ENCODE data around the gene SNX9. TPM values are rescaled to one million over a fixed set of nuclear protein-coding genes. Genes with fewer than 3 reads are reported as not detected.

Gene SNX9
- total RNA-seq, 1 experiment from 2014 or later, result 27.4 TPM

DNA sequence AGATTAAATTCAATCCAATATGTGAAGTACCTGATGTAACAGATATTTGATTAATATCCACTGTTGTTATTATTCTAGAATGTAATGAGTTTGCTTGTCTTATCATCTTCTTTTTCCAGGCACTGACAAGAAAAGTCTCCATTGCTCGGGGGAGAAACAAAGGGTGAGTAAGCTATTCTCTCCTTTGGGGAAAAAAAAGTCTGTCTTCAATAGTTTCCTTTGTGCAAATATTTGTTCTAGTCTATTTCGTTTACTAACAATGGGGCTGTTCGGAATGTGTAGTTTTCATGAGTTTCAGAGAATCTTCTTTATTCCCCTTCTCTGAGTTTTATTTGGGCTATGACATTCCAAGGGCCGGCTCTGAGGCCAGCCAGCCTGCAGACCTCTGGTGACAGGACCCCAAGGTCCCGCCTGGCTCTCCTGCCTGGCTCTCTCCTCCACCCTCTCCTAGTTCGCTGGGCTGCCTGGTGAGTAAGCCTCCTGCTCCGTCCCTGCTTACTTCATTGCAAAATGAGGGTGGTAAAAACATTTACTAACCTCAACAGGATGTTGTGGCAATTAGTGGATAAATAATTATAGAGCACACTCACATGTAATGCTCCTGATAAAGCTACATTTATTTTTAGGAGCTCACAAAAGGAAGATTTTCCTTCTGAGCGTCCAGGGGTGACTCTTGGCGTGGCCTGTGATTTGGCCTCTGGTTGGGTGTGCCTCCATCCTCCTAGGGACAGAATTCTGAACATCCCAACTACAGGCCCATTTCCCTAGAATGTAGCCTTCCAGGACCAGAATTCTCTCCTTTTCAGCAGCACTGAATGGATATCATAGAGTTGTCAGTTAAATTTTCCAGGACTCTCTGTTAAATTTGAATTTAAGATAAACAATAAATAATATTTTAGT, 43.1 kb upstream of the SNX9 start:
- Mint-ChIP-seq H3K9me3 (ENCODE audit: unreplicated experiment) (no peaks in the 10 kb centered on the region), H3K27me3 (ENCODE audit: insufficient read depth, unreplicated experiment) (no peaks in the 10 kb centered on the region), H3K36me3 (ENCODE audit: insufficient read depth, unreplicated experiment) (no peaks in the 10 kb centered on the region), H3K27ac (ENCODE audit: unreplicated experiment) (peak overlapping the region; percentile 20), H3K4me1 (ENCODE audit: low read depth, unreplicated experiment) (no peaks in the 10 kb centered on the region), H3K4me3 (ENCODE audit: unreplicated experiment) (no peak overlapping the region)
- POLR2A ChIA-PET, result interaction anchor here (1.0 kb wide), 1 partner anchor 17 kb away, joined by 3 read pairs; no protein-coding TSS in a partner anchor
- CTCF ChIA-PET, result no interaction called here
- TF ChIP-seq, protein P1, sequence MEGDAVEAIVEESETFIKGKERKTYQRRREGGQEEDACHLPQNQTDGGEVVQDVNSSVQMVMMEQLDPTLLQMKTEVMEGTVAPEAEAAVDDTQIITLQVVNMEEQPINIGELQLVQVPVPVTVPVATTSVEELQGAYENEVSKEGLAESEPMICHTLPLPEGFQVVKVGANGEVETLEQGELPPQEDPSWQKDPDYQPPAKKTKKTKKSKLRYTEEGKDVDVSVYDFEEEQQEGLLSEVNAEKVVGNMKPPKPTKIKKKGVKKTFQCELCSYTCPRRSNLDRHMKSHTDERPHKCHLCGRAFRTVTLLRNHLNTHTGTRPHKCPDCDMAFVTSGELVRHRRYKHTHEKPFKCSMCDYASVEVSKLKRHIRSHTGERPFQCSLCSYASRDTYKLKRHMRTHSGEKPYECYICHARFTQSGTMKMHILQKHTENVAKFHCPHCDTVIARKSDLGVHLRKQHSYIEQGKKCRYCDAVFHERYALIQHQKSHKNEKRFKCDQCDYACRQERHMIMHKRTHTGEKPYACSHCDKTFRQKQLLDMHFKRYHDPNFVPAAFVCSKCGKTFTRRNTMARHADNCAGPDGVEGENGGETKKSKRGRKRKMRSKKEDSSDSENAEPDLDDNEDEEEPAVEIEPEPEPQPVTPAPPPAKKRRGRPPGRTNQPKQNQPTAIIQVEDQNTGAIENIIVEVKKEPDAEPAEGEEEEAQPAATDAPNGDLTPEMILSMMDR (IDR thresholded peaks at IDR 0.05; ENCODE audit: insufficient read depth in 1 of 2, low read depth in 1 of 2, low read length in 1 of 2, severe bottlenecking in 1 of 2, unreplicated experiment in 1 of 2), result no peak
- H3K4me1 ChIP-seq, result peaks cover 7% of the 10 kb centered on the region; the same call in 1 of the 2 replicates
- intact Hi-C loops (cut with micrococcal nuclease; ENCODE audit: unreplicated experiment), result no loop called here
- H3K36me3 ChIP-seq (ENCODE audit: control insufficient read depth, insufficient read depth, low read length), result no peaks in the 10 kb centered on the region
- no peaks in the 10 kb centered on the region for H3K9me3 ChIP-seq
- H3K4me3 ChIP-seq (ENCODE audit: low read depth, low read length), result no peak overlapping the region
- no TSS peak for BruUV-seq (replicated peaks)
- DNase-seq, result no peak
- no peaks in the 10 kb centered on the region; the same call in 1 of the 2 replicates for H3K27me3 ChIP-seq (replicated peaks; ENCODE audit: control insufficient read depth, insufficient read depth, low read length)

DNA sequence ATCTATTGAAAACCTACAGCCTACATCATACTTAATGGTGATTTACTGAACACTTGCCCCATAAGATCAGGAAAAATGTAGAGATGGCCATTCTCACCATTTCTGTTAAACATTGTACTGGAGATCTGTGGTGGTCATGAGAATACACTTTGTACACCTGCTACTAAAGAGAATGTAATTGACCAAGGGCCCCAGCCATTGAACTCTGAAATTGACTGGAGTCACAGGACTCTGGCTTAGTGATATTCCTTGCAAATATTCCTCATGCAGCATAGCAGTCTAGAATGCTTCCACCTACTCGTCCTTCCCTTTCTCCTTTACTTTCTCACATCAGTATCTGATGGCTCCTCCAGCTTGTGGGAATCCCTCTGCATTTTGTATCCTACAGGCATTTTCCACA, 37.4 kb upstream of the SNX9 start:
- no peaks in the 10 kb centered on the region for H3K36me3 Mint-ChIP-seq (ENCODE audit: insufficient read depth, unreplicated experiment)
- no peaks in the 10 kb centered on the region for H3K27me3 Mint-ChIP-seq (ENCODE audit: insufficient read depth, unreplicated experiment)
- TF ChIP-seq, protein P1 (IDR thresholded peaks at IDR 0.05; ENCODE audit: insufficient read depth in 1 of 2, low read depth in 1 of 2, low read length in 1 of 2, severe bottlenecking in 1 of 2, unreplicated experiment in 1 of 2), result no peak
- intact Hi-C loops (cut with micrococcal nuclease; ENCODE audit: unreplicated experiment), result no loop called here
- no peaks in the 10 kb centered on the region for H3K36me3 ChIP-seq (ENCODE audit: control insufficient read depth, insufficient read depth, low read length)
- POLR2A ChIA-PET, result no interaction called here
- H3K9me3 Mint-ChIP-seq (ENCODE audit: unreplicated experiment), result no peaks in the 10 kb centered on the region
- no peak overlapping the region for H3K4me3 Mint-ChIP-seq (ENCODE audit: unreplicated experiment)
- no peaks in the 10 kb centered on the region for H3K27me3 ChIP-seq (replicated peaks; ENCODE audit: control insufficient read depth, insufficient read depth, low read length)
- H3K9me3 ChIP-seq, result no peaks in the 10 kb centered on the region
- H3K27ac Mint-ChIP-seq (ENCODE audit: unreplicated experiment), result no peak overlapping the region
- H3K4me3 ChIP-seq (ENCODE audit: low read depth, low read length), result no peak overlapping the region
- DNase-seq, result no peak
- no TSS peak for BruUV-seq (replicated peaks)
- peaks cover 6% of the 10 kb centered on the region; the same call in 1 of the 2 replicates for H3K4me1 ChIP-seq
- peaks cover 15% of the 10 kb centered on the region for H3K4me1 Mint-ChIP-seq (ENCODE audit: low read depth, unreplicated experiment)
- CTCF ChIA-PET, result no interaction called here

DNA sequence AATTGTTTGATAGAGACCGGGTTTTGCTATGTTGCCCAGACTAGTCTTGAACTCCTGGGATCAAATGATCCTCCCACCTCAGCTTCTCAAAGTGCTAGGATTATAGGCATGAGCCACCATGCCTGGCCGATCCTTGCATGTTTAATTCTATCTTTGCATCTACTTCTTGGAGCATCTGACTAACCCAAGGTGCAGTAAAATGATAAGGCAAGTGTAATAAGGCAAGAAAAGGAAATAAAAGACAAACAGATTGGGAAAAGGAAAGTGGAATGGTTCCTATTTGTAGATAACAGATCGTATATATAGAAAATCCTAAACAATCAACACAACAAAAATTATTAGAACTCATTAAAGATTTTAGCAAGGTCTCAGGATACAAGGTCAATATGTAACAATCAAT, 36.8 kb upstream of the SNX9 start:
- Mint-ChIP-seq H3K27me3 (ENCODE audit: insufficient read depth, unreplicated experiment) (no peaks in the 10 kb centered on the region), H3K4me1 (ENCODE audit: low read depth, unreplicated experiment) (peaks cover 15% of the 10 kb centered on the region), H3K36me3 (ENCODE audit: insufficient read depth, unreplicated experiment) (no peaks in the 10 kb centered on the region), H3K9me3 (ENCODE audit: unreplicated experiment) (no peaks in the 10 kb centered on the region), H3K27ac (ENCODE audit: unreplicated experiment) (no peak overlapping the region), H3K4me3 (ENCODE audit: unreplicated experiment) (no peak overlapping the region)
- H3K4me3 ChIP-seq (ENCODE audit: low read depth, low read length), result no peak overlapping the region
- BruUV-seq (replicated peaks), result no TSS peak
- TF ChIP-seq, protein P1 (IDR thresholded peaks at IDR 0.05; ENCODE audit: insufficient read depth in 1 of 2, low read depth in 1 of 2, low read length in 1 of 2, severe bottlenecking in 1 of 2, unreplicated experiment in 1 of 2), result no peak
- intact Hi-C loops (cut with micrococcal nuclease; ENCODE audit: unreplicated experiment), result no loop called here
- H3K4me1 ChIP-seq, result peaks cover 6% of the 10 kb centered on the region; the same call in 1 of the 2 replicates
- no peak for DNase-seq
- no peaks in the 10 kb centered on the region for H3K9me3 ChIP-seq
- H3K27me3 ChIP-seq (replicated peaks; ENCODE audit: control insufficient read depth, insufficient read depth, low read length), result no peaks in the 10 kb centered on the region
- H3K36me3 ChIP-seq (ENCODE audit: control insufficient read depth, insufficient read depth, low read length), result no peaks in the 10 kb centered on the region
- ChIA-PET CTCF (no interaction called here), POLR2A (no interaction called here)

Data from Caco-2 (cell line).